H9 (cell line): ENCODE measurements around the gene ENKD1. TPM values are rescaled to one million over a fixed set of nuclear protein-coding genes. Genes with fewer than 3 reads are reported as not detected.

ENCODE experiments used
- DNase-seq: peaks from one replicate; pipeline ENCODE4 v3.0.0-alpha.2; 2017
- H2AFZ ChIP-seq: one replicate; pipeline ENCODE4 v1.6.1; 2013; ENCODE audit warnings: mild to moderate bottlenecking, low read length, control low read depth, moderate library complexity
- H2AK5ac ChIP-seq: 2 replicates; pipeline ENCODE4 v1.6.1; 2013; ENCODE audit warnings: low read length, control low read depth, mixed read lengths; ENCODE audit not compliant: insufficient read length
- H2BK120ac ChIP-seq: one replicate; pipeline ENCODE4 v1.6.1; 2013; ENCODE audit warnings: low read depth, mild to moderate bottlenecking, low read length, control low read depth, inconsistent platforms; ENCODE audit not compliant: poor library complexity, severe bottlenecking
- H2BK12ac ChIP-seq: 2 replicates; pipeline ENCODE4 v1.6.1; 2013; ENCODE audit warnings: low read length, control low read depth, mixed read lengths, low read depth; ENCODE audit not compliant: insufficient read length
- H2BK15ac ChIP-seq: 2 replicates; pipeline ENCODE4 v1.6.1; 2013; ENCODE audit warnings: low read depth, low read length, control low read depth
- H2BK20ac ChIP-seq: one replicate; pipeline ENCODE4 v1.6.1; 2013; ENCODE audit warnings: low read depth, mild to moderate bottlenecking, low read length, control low read depth, inconsistent platforms; ENCODE audit not compliant: poor library complexity, severe bottlenecking
- H2BK5ac ChIP-seq: 2 replicates; pipeline ENCODE4 v1.6.1; 2013; ENCODE audit warnings: low read length, control low read depth, mixed read lengths; ENCODE audit not compliant: insufficient read length
- H3K14ac ChIP-seq: 2 replicates; pipeline ENCODE4 v1.6.1; 2013; ENCODE audit warnings: low read length, control low read depth; ENCODE audit not compliant: insufficient read depth
- H3K18ac ChIP-seq: 2 replicates; pipeline ENCODE4 v1.6.1; 2013; ENCODE audit warnings: low read depth, mild to moderate bottlenecking, mixed read lengths, low read length, control low read depth; ENCODE audit not compliant: insufficient read length
- H3K23ac ChIP-seq: 2 replicates; pipeline ENCODE4 v1.6.1; 2013; ENCODE audit warnings: low read length, control low read depth, mixed read lengths, low read depth; ENCODE audit not compliant: insufficient read length
- H3K23me2 ChIP-seq: 2 replicates; pipeline ENCODE4 v1.6.1; 2013; ENCODE audit warnings: low read depth, mild to moderate bottlenecking, mixed read lengths, low read length, control low read depth; ENCODE audit not compliant: insufficient read length, poor library complexity, severe bottlenecking
- H3K27ac ChIP-seq: 2 replicates; pipeline ENCODE4 v1.5.1; 2013; ENCODE audit warnings: low read length, control low read depth, mixed read lengths, low read depth; ENCODE audit not compliant: insufficient read length
- H3K27me3 ChIP-seq: 2 replicates; pipeline ENCODE4 v1.6.1; 2013; ENCODE audit warnings: low read length, control low read depth, inconsistent platforms; ENCODE audit not compliant: insufficient read depth
- H3K4ac ChIP-seq: 2 replicates; pipeline ENCODE4 v1.6.1; 2013; ENCODE audit warnings: low read depth, mild to moderate bottlenecking, control low read depth, inconsistent platforms, low read length, moderate library complexity
- H3K4me1 ChIP-seq: 2 replicates; pipeline ENCODE4 v1.6.1; 2013; ENCODE audit warnings: low read length, control low read depth, inconsistent platforms; ENCODE audit not compliant: insufficient read depth
- H3K4me2 ChIP-seq: 2 replicates; pipeline ENCODE4 v1.6.1; 2013; ENCODE audit warnings: low read length, control low read depth, mixed read lengths; ENCODE audit not compliant: insufficient read length, insufficient read depth
- H3K56ac ChIP-seq: 2 replicates; pipeline ENCODE4 v1.6.1; 2013; ENCODE audit warnings: low read depth, mild to moderate bottlenecking, mixed read lengths, low read length, control low read depth; ENCODE audit not compliant: insufficient read length
- H3K79me1 ChIP-seq: 2 replicates; pipeline ENCODE4 v1.6.1; 2013; ENCODE audit warnings: low read depth, mild to moderate bottlenecking, moderate library complexity, low read length, control low read depth, inconsistent platforms; ENCODE audit not compliant: insufficient read depth, poor library complexity, severe bottlenecking
- H3K79me2 ChIP-seq: 2 replicates; pipeline ENCODE4 v1.6.1; 2013; ENCODE audit warnings: low read length, control low read depth, inconsistent platforms; ENCODE audit not compliant: insufficient read depth
- H3K9ac ChIP-seq: 2 replicates; pipeline ENCODE4 v1.6.1; 2013; ENCODE audit warnings: low read length, control low read depth, mixed read lengths; ENCODE audit not compliant: insufficient read length; ENCODE audit errors: extremely low read depth
- H3K9me3 ChIP-seq: one replicate; pipeline ENCODE4 v1.6.1; 2013; ENCODE audit warnings: low read depth, low read length, inconsistent platforms; ENCODE audit not compliant: control insufficient read depth
- H3T11ph ChIP-seq: one replicate; pipeline ENCODE4 v1.6.1; 2013; ENCODE audit warnings: mild to moderate bottlenecking, low read length, control low read depth, inconsistent platforms
- H4K20me1 ChIP-seq: one replicate; pipeline ENCODE4 v1.6.1; 2013; ENCODE audit not compliant: control insufficient read depth, insufficient read length, insufficient read depth
- H4K5ac ChIP-seq: 2 replicates; pipeline ENCODE4 v1.6.1; 2013; ENCODE audit warnings: low read depth, mild to moderate bottlenecking, mixed read lengths, low read length, control low read depth; ENCODE audit not compliant: insufficient read length
- H4K8ac ChIP-seq: replicated peaks from 2 replicates; pipeline ENCODE4 v1.6.1; 2013; ENCODE audit warnings: low read length, control low read depth, mixed read lengths, low read depth; ENCODE audit not compliant: insufficient read length
- H4K91ac ChIP-seq: 2 replicates; pipeline ENCODE4 v1.6.1; 2013; ENCODE audit warnings: low read depth, mild to moderate bottlenecking, moderate library complexity, mixed read lengths, low read length, control low read depth; ENCODE audit not compliant: insufficient read length
- H3K27ac Mint-ChIP-seq, 3 experiments: 2 replicates in 2 of 3; 3 replicates in 1 of 3; pipeline ENCODE4 v1.8.0; 2020 to 2021; ENCODE audit warnings: mixed read lengths in 3 of 3, mild to moderate bottlenecking in 1 of 3, moderate library complexity in 1 of 3
- H3K27me3 Mint-ChIP-seq: 2 replicates; pipeline ENCODE4 v1.8.0; 2021; ENCODE audit warnings: low read depth, mild to moderate bottlenecking, moderate library complexity, mixed read lengths
- H3K36me3 Mint-ChIP-seq, 3 experiments: 2 replicates in 2 of 3; 3 replicates in 1 of 3; pipeline ENCODE4 v1.8.0; 2020 to 2021; ENCODE audit warnings: low read depth in 3 of 3, mixed read lengths in 3 of 3; ENCODE audit not compliant: insufficient read depth in 1 of 3
- H3K4me1 Mint-ChIP-seq, 2 experiments: 2 replicates each; pipeline ENCODE4 v1.8.0; 2020; ENCODE audit warnings: mixed read lengths in 2 of 2
- H3K4me3 Mint-ChIP-seq, 2 experiments: 2 replicates in 1 of 2; 3 replicates in 1 of 2; pipeline ENCODE4 v1.8.0; 2020 to 2021; ENCODE audit warnings: mild to moderate bottlenecking in 2 of 2, mixed read lengths in 2 of 2, moderate library complexity in 1 of 2
- H3K9me3 Mint-ChIP-seq, 2 experiments: 2 replicates in 1 of 2; 3 replicates in 1 of 2; pipeline ENCODE4 v1.8.0; 2020; ENCODE audit warnings: mild to moderate bottlenecking in 2 of 2, mixed read lengths in 2 of 2, moderate library complexity in 1 of 2
- CTCF ChIP-seq: fragments of 200-600 bp; sonication (generic); conservative IDR thresholded peaks from 3 replicates; pipeline ENCODE4 v1.8.0; 2021; ENCODE audit warnings: antibody characterized with exemption, mild to moderate bottlenecking
- WGBS: extraction: QIAGEN DNeasy Blood & Tissue Kit; methylation state at CpG from one replicate; pipeline ENCODE4 v1.1.7; 2013; ENCODE audit warnings: missing lambda C conversion rate, low lambda C conversion rate, mixed read lengths; ENCODE audit not compliant: insufficient read length; ENCODE audit errors: extremely low coverage; 5-methylcytosine and 5-hydroxymethylcytosine counted together
- total RNA-seq: library from RNA; stranded (reverse); gene quantifications from 2 replicates; pipeline ENCODE4 v1.2.1, GENCODE V29; 2021

ENKD1 gene
- total RNA-seq, 1 experiment from 2014 or later: 9.5 TPM

- Histone ChIP-seq H2AK5ac (no peak overlapping the region), H3T11ph (no peak overlapping the region), H3K14ac (no peak overlapping the region), H2BK5ac (no peak overlapping the region), H2BK120ac (no peak overlapping the region), H3K9me3 (no peaks in the 10 kb centered on the region), H3K23me2 (peaks cover 11% of the 10 kb centered on the region), H3K27ac (no peak overlapping the region), H3K4me1 (no peaks in the 10 kb centered on the region), H3K27me3 (no peaks in the 10 kb centered on the region), H3K79me1 (no peaks in the 10 kb centered on the region), H4K8ac (no peak overlapping the region), H3K4me2 (no peak overlapping the region), H4K91ac (no peak overlapping the region), H2BK12ac (no peak overlapping the region), H3K79me2 (no peaks in the 10 kb centered on the region), H3K56ac (no peak overlapping the region), H3K4ac (no peak overlapping the region), H4K20me1 (no peaks in the 10 kb centered on the region), H3K9ac (no peak overlapping the region), H3K23ac (no peak overlapping the region), H2BK15ac (no peak overlapping the region), H3K18ac (no peak overlapping the region), H2AFZ (no peak overlapping the region), H2BK20ac (no peak overlapping the region), H4K5ac (no peak overlapping the region)
- Mint-ChIP-seq H3K9me3 (no peaks in the 10 kb centered on the region), H3K27ac (no peak overlapping the region), H3K27me3 (peaks cover 4% of the 10 kb centered on the region), H3K4me1 (peaks cover 9 to 30% of the 10 kb centered on the region in 2 experiments; a peak in 3 of 4 replicates), H3K36me3 (peaks cover 3 to 11% (median 8%) of the 10 kb centered on the region in 3 experiments; a peak in 5 of 7 replicates), H3K4me3 (peak overlapping the region; percentile 38 to 54; a peak in 3 of 5 replicates)
- TF ChIP-seq CTCF: no peak
- DNase-seq: no peak
- no CpG with 5 or more reads among the region's 7 CpGs for WGBS
Observed at GRCh38 chr16:67664871-67665270, 1.7 kb downstream of the ENKD1 start.
